ENCODE results near the gene DENND1A.

Gene DENND1A

DNA sequence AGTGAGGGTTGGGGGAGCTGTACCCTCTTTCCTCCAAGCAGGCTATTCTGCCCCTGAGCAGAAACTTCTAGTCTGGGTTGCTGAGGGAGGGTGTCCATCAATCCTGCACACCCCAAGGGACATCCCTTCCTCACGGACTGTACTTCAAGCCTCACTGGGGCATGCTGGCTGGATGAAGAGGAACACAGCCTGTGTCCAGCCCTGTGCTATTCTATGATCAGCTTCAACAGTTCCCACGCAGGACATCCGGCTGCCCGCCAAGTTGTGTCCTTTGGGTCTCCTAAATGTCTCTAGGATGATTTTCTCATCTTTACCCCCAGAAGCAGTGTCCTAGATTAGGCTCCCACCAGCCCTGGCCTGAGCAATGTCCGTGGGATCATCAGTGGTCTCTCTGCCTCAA is 505.8 kb downstream of the DENND1A start:
- TF ChIP-seq GATA3 (IDR thresholded peaks at IDR 0.05; ENCODE audit: low read depth, low read length) = no peak
- no peak for TF ChIP-seq GATA2 (IDR thresholded peaks at IDR 0.05; ENCODE audit: low read depth, low read length)

DNA sequence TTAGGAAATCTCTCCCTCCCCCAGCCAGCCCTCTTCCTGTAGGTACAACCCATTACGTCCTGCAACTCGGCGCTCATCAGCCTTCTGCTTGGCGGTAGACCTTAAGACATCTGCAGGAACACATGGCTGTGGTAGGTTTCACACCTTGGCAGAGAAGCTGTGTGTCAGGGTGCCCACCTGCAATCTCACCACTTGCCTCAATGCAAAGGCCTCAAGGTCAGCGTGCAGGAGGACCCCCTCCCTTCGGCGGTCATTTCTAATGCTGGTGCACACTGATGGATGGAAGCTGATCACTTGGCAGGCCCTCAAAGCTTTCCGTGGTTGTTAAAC is 506.6 kb downstream of the DENND1A start:
- no peak for TF ChIP-seq GATA3 (IDR thresholded peaks at IDR 0.05; ENCODE audit: low read depth, low read length)
- TF ChIP-seq GATA2 (IDR thresholded peaks at IDR 0.05; ENCODE audit: low read depth, low read length) = no peak

DNA sequence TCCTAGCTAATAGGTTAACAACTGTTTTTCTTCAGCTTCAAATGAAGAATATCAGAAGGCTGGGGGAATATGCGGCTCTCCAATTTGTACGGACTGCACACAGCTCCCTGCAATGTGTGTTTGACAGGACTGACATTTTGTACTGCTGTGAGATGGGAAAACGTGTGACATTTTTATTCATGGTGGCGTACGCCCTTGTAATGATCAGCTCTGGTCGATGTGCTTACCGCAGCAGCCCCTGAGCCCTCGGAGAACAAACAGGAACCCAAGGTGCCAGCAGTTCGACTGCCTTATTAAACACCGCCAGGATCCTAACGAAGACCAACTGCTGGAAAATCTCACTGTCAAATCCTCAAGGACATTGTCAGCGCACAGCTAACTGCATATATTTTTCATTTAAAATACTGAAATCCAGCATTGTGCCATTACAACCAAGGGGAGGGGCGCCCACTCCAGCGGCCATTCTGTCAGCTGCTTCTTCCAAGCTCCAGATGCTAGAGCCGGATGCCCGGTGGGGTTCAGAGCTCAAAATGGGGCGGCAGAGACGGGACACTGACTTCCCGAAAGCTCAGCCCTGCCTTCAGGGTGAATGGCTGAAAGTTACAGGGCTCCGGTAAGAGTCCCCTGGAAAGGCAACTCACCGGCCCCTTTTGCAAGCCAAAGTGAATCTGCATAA is 507.2 kb downstream of the DENND1A start:
- TF ChIP-seq GATA3 (IDR thresholded peaks at IDR 0.05; ENCODE audit: low read depth, low read length) (no peak), GATA2 (IDR thresholded peaks at IDR 0.05; ENCODE audit: low read depth, low read length) (no peak)

DNA sequence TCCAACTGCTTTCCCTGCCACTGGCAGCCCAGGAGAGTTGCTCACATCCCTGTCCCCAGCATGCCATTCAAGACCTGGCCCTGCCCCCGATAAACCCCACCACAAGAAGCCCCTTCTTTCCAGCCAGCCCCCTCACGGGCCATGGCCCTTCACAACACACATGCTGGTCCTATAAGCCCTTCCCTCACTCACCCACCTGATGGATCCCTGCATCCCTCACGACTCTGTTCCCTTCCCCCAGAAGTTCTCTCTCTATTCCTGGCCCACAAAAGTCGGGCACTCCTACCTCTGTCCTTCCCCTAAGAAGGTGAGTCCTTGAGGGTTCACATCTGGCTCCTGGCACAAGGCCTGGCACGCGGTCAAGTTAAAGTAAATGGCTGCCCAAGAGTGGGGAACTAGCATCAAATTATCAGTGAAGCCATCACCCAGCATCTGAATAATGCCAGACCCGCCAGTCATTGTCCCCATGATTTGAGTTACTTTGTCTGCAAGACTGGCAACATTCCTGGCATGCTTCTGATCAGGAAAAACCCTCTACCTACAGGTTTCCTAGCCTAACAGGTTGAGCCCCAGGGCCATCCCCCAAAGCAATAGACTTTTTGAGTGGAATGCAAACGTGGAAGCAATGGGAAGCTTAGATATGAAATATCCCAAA is 508.0 kb downstream of the DENND1A start:
- TF ChIP-seq GATA3 (IDR thresholded peaks at IDR 0.05; ENCODE audit: low read depth, low read length) (no peak), GATA2 (IDR thresholded peaks at IDR 0.05; ENCODE audit: low read depth, low read length) (no peak)

GRCh38 chr9:123421186-123421585 is 508.7 kb downstream of the DENND1A start:
- TF ChIP-seq GATA2 (IDR thresholded peaks at IDR 0.05; ENCODE audit: low read depth, low read length) (no peak), GATA3 (IDR thresholded peaks at IDR 0.05; ENCODE audit: low read depth, low read length) (no peak)

DNA sequence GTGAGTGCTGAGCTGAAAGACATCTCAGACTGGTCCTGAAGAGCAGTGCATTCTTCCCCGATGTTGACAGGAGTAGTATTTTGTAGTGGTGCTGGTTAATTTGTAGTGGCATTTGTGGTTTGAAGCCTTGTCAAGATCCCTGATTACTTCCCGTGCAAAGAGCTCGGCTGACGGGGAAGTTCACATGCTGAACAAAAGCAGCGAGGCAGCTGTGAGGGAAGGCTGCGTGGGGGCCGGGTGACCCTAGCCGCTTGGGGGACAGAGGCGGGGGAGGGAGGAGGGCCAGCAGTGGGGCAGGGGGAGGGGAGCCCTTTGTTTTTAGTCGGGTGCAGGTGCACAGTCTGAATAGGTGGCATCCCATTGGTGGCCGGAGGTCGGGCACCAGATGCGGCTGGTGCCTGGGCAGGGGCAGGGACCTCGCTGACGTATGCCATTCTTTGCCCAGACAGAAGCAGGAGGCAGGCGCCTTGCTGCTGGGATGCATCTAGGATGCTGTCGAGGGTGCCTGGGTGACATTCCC is 509.3 kb downstream of the DENND1A start:
- TF ChIP-seq GATA3 (IDR thresholded peaks at IDR 0.05; ENCODE audit: low read depth, low read length) (no peak), GATA2 (IDR thresholded peaks at IDR 0.05; ENCODE audit: low read depth, low read length) (no peak)

- no peak for TF ChIP-seq GATA3 (IDR thresholded peaks at IDR 0.05; ENCODE audit: low read depth, low read length)
- no peak for TF ChIP-seq GATA2 (IDR thresholded peaks at IDR 0.05; ENCODE audit: low read depth, low read length)
Measured at GRCh38 chr9:123419721-123420591, 510.0 kb downstream of the DENND1A start.

DNA sequence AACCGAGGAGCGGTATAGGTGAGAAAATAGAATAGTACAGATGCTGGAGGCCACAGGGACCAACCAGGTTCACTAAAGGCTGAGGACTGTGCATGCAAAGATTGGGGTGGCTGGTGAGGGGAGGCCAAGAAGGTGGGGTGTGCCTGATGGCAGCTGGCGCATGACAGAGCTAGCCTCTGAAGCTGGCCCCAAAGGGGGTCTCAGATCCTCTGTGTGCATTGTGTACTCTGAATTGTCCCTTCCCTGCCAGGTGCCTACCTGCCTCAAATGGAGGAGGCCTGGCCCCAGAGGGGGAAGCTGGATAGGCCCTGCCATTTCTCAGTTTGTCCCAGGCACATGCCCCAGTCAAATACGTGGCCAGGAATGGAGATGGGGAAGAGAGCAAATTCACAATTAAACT is 510.8 kb downstream of the DENND1A start:
- TF ChIP-seq GATA2 (IDR thresholded peaks at IDR 0.05; ENCODE audit: low read depth, low read length) = no peak
- TF ChIP-seq GATA3 (IDR thresholded peaks at IDR 0.05; ENCODE audit: low read depth, low read length) = no peak

- TF ChIP-seq GATA3 (IDR thresholded peaks at IDR 0.05; ENCODE audit: low read depth, low read length) (no peak), GATA2 (IDR thresholded peaks at IDR 0.05; ENCODE audit: low read depth, low read length) (no peak)
Measured at GRCh38 chr9:123418506-123418905, 511.4 kb downstream of the DENND1A start.

DNA sequence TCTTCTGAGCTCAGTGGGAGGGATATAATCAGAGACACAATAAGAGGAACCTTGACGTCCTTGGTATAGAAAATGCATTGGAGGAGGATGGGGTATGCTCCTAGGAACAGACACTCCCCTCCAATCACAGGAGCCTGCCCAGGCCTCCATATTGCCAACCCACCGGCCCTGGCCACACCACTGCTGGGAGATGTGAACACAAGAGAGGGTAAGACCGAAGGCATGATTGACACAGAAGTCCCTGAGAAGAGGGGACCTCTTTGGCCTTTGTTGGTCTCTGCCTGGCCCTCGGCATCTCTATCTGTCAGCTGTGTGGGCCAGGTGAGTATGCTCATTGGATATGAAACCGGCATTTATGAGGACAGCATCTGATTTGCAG is 511.9 kb downstream of the DENND1A start:
- TF ChIP-seq GATA2 (IDR thresholded peaks at IDR 0.05; ENCODE audit: low read depth, low read length) (no peak), GATA3 (IDR thresholded peaks at IDR 0.05; ENCODE audit: low read depth, low read length) (no peak)

GRCh38 chr9:123417289-123418051 is 512.5 kb downstream of the DENND1A start:
- TF ChIP-seq GATA2 (IDR thresholded peaks at IDR 0.05; ENCODE audit: low read depth, low read length) (no peak), GATA3 (IDR thresholded peaks at IDR 0.05; ENCODE audit: low read depth, low read length) (no peak)

DNA sequence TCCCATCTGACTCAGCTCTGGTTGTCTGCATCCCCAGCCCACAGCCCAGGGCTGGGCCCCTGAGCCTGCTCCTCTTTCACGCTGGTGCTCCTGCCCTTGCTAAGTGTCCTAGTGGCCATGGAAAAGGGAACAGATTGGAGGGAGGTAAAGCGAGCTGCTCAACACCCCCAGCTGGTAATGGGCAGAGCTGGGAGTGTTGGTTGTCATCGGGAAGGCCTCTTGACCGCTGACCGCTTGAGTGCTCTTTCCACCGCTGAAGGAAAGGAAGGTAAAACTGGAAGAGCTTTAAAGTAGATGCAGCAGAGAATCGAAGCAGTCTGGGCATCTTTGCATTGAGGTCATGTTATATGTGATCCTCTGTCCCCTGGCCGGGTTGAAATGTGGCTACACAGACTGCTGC is 513.8 kb downstream of the DENND1A start:
- TF ChIP-seq GATA3 (IDR thresholded peaks at IDR 0.05; ENCODE audit: low read depth, low read length) (no peak), GATA2 (IDR thresholded peaks at IDR 0.05; ENCODE audit: low read depth, low read length) (no peak)

- TF ChIP-seq GATA2 (IDR thresholded peaks at IDR 0.05; ENCODE audit: low read depth, low read length) = no peak
- TF ChIP-seq GATA3 (IDR thresholded peaks at IDR 0.05; ENCODE audit: low read depth, low read length) = no peak
Measured at GRCh38 chr9:123414936-123415930, 514.7 kb downstream of the DENND1A start.

Measured in SH-SY5Y (cell line).